Measurements from ENCODE around the gene GYPC. TPM values are rescaled to one million over a fixed set of nuclear protein-coding genes. Genes with fewer than 3 reads are reported as not detected.

GYPC gene
- total RNA-seq, 2 experiments from 2014 or later, result 87.6 to 99.8 TPM

Other genes with a start within 250 kb of the GYPC start
- gene TEX51, start 242.7 kb downstream of the GYPC start, total RNA-seq, result not detected